22Rv1 (cell line): ENCODE data around the gene ALDH3A2.

Source experiments
- ZFX ChIP-seq: fragments of 450-650 bp; IDR thresholded peaks from 2 replicates; pipeline ENCODE4 v1.6.1; 2017; ENCODE audit warnings: antibody characterized with exemption, borderline replicate concordance
- TF ChIP-seq, protein P1 (sequence below): fragments of 450-650 bp; IDR thresholded peaks from 2 replicates; pipeline ENCODE4 v1.5.1; 2017; ENCODE audit warnings: mild to moderate bottlenecking

DNA sequence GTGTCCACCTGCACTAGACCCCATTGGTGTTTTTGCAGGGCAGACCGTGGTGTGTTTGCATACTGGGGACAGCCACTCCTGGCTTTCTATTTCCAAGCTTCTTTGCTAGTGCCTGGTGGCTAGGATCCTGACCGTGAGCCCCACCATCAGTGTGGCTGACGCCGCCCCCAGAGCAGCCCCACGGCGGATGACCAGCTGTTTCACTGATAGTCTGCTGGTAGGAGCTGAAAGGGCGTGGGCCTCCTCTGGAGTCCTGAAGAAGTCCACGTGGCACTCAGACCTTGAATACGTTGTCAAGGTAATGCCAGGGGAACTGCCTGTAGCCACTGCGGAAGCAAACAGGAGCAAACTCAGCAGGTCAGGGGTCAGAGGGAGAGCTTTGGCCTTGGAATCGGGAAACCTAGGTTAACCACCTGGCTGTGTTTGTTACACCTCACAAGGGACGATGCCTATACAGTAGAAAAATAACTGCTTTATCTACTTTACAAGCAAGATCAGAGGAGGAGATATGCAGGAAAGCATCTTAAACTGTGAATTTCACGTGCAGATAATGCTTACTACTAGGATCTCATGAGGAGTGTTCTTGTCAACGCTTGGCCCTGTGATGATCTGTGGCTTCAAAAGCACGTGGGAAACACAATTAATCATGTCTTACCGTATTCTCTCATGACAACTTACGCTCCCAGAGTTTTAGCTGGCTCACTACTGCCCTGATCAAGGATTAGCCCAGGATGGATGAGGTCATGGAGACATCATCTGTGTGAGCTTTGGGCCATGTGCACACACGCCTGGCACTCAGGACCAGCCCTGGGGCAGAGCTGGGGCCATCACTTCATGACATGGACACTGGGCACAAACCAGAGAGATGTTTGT lies 30.3 kb downstream of the ALDH3A2 start:
- TF ChIP-seq, protein P1, sequence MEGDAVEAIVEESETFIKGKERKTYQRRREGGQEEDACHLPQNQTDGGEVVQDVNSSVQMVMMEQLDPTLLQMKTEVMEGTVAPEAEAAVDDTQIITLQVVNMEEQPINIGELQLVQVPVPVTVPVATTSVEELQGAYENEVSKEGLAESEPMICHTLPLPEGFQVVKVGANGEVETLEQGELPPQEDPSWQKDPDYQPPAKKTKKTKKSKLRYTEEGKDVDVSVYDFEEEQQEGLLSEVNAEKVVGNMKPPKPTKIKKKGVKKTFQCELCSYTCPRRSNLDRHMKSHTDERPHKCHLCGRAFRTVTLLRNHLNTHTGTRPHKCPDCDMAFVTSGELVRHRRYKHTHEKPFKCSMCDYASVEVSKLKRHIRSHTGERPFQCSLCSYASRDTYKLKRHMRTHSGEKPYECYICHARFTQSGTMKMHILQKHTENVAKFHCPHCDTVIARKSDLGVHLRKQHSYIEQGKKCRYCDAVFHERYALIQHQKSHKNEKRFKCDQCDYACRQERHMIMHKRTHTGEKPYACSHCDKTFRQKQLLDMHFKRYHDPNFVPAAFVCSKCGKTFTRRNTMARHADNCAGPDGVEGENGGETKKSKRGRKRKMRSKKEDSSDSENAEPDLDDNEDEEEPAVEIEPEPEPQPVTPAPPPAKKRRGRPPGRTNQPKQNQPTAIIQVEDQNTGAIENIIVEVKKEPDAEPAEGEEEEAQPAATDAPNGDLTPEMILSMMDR = no peak
- TF ChIP-seq ZFX = no peak
